ENCODE results near the gene DOC2B.
"Not testable (repeated sequence)": the region's sequence is repeated elsewhere in the genome, so short reads cannot be mapped to it uniquely, and the experiment has no call there.

DOC2B gene

DNA sequence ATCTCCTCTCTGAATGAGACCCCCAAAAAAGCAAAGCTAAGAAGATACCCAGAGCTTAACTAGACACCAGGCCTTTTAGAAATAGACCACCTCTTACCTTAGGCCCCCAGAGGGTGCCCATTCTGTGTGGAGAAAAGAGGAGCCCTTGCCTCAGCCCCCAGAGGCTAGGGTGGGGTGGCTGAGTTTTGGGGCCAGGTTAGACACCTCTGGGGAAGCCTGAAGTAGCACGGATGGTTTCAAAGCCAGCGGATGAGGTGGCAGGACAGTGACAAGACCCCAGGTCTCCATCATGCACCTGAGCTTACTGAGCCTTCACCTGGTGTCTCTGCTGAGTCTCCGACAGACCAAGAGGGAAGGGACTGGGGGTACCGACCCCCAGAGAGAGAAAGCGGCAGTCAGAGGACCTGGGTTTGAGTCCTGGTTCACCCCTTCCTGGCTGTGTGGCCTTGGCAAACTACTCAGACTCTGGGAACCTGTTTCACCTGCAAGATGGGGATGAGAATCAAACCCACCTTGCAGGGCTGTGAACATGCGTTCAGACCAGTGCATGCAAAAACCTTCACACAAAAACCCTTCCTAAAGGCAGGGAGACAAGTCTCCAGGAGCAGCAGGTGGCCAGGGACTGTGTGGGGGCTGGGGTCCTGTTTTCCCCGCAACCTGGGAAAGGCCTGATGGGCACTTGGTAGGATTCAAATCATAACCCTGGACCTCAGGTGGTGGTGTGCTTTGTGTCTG lies 36.3 kb downstream of the DOC2B start:
- DNase-seq (ENCODE audit: low spot score): no peak

GRCh38 chr17:143785-144281 lies 37.6 kb downstream of the DOC2B start:
- peak; percentile 59 for DNase-seq (ENCODE audit: low spot score)

DNA sequence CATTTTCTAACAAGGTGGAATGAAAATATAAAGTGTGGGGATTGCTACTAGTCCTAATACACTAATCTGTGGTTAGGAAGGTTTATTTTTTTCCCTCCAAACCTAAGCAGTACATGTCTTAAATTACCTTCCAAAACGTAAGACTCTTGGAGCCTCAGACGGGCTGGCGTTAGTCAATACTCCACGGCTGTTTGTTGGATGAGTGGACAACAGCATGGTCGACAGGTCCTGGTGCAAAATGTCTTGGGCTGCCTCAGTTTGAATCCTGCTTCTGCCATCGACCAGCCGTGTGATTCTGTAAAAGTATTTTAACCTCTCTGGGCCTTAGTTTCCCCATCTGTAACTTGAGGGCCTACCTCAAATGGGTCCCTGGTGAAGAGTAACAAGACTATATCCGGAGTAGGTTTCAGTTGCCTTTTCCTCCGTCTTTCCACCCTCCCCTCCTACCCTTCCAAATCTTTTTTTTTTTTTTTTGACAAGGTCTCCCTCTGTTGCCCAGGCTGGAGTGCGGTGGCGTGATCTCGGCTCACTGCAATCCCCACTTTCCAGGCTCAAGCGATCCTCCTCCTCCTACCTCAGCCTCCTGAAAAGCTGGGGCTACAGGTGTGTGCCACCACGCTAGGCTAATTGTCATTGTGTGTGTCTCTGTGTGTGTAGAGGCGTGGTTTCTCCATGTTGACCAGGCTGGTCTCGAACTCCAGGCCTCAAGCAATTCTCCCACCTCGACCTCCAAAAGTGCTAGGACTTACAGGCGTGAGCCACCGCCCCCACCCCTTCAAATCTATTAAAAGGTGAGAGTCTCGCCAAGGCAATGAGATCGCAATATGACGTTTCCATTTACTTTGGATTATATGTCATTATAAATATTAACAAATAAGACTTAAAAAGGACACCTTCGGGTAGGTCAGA lies 38.3 kb downstream of the DOC2B start:
- DNase-seq (ENCODE audit: low spot score): no peak

DNA sequence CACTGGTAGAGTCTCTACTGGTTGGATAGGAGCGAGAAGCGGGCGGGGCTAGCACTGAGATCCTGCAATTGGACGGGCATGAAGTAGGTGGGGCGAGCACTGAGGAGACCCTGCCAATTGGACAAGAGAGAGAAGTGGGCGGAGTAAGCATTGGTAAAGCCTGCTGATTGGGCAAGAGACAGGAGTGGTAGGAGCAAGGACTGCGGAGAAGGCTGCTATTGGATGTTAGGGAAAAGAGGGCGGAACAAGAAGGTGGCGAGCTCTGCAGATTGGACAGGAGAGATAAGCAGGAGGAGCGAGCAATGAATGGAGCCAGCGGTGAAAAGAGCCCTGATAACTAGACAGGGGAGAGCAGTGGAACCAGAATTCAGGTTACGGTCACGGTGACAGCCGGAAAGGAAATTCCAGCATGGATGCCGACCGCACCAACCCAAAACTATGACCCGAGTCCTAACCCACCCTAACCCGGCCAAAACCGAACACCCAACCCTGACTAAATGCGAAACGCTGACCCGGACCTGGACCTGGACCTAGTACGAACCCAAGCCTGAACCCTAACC lies 39.3 kb downstream of the DOC2B start:
- DNase-seq (ENCODE audit: low spot score): peak; percentile 21

GRCh38 chr17:139401-140205 lies 41.8 kb downstream of the DOC2B start:
- DNase-seq (ENCODE audit: low spot score): not testable (repeated sequence)

GRCh38 chr17:137166-137807 lies 44.2 kb downstream of the DOC2B start, which contains the start of gene SCGB1C2:
Gene SCGB1C2, plus strand, starts transcription at chr17:137569. Its CDS starts 22 bp downstream, at chr17:137591.
- not testable (repeated sequence) for DNase-seq (ENCODE audit: low spot score)

DNA sequence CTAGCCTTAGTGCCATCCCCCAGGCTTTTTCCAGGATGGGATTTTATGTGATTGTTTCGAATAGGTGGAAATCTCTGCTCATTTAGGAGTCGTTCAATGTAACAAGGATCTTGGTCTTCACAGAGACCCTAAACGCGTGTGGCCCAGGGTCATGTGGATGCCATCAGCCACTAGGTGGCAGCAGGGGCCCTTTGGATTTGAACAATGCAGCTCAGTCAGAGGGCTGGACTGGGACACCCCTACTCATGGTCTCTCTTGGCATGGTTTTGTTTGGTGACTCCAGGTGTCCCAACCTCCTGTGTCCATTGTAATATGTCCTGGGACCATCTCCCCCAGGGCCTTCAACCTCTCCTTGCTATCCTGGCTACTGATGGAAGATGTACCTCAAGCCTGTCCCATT lies 44.9 kb downstream of the DOC2B start:
- not testable (repeated sequence) for DNase-seq (ENCODE audit: low spot score)

GRCh38 chr17:135895-136294 lies 45.6 kb downstream of the DOC2B start:
- not testable (repeated sequence) for DNase-seq (ENCODE audit: low spot score)

DNA sequence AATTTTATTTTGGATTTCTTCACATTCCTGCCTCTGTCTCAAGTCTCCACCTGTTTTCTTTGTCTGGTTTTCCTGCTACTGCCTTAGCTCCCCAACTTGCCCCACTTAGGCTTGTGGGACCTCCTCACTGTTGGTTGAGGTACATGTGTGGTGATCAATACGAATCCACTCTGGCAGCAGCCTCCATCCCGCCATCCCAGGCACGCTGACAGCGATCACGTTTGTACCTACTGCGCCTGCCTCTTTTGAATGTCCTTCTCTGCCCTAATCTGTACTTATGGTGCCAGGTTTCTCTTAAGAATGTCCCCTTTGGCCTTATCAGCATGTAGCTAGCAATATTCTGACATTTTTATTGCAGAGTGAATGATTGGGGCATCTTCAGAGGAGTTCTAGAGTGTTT lies 46.4 kb downstream of the DOC2B start:
- DNase-seq (ENCODE audit: low spot score): not testable (repeated sequence)

GRCh38 chr17:134332-134785 lies 47.1 kb downstream of the DOC2B start:
- not testable (repeated sequence) for DNase-seq (ENCODE audit: low spot score)

DNA sequence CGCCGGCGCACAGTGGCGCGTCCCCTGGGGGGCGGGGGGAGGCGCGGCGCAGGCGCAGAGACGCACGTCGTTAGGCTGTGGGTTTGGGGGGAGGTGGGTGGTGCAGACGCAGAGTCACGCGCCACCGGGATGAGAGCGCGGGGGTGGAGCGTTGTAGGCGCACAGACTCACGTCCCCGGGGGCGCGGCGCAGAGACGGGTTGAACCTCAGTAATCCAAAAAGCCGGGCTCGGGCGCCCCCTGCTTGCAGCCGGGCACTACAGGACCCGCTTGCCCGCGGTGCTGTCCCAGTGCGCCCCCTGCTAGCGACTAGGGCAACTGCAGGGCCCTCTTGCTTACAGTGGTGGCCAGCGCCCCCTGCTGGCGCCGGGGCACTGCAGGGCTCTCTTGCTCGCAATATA lies 47.5 kb downstream of the DOC2B start:
- not testable (repeated sequence) for DNase-seq (ENCODE audit: low spot score)

- not testable (repeated sequence) for DNase-seq (ENCODE audit: low spot score)
These were observed 63.0 kb downstream of the DOC2B start for GRCh38 chr17:118339-118917.

DNA sequence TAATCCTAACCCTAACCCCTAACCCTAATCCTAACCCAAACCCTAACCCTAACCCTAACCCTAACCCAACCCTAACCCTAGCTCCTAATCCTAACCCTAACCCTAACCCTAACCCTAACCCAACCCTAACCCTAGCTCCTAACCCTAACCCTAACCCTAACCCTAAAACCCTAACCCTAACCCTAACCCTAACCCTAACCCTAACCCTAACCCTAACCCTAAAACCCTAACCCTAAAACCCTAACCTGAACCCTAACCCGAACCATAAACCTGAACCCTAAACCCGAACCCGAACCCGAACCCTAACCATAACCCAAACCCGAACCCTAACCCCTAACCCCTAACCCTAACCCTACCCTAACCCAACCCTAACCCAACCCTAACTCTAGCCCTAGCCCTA lies 68.3 kb downstream of the DOC2B start:
- DNase-seq (ENCODE audit: low spot score): peak; percentile 5
